Body of pancreas (tissue), 4 donors: ENCODE data around the gene SULT6B1. TPM values are rescaled to one million over a fixed set of nuclear protein-coding genes. Genes with fewer than 3 reads are reported as not detected.

Source experiments
- ATAC-seq: fragments of 150-250 bp; one replicate; pipeline ENCODE4 v1.9.1; 2016
- DNase-seq, 4 donors: peaks; one replicate each; pipeline ENCODE4 v3.0.0-alpha.2; 2019
- H3K27ac ChIP-seq, 4 donors: fragments of 200-600 bp; sonication (generic); 1 replicate in 3 of 4; 2 replicates in 1 of 4; pipeline versions ENCODE4 v1.5.1 to v1.6.1; 2016 to 2019; ENCODE audit warnings: mild to moderate bottlenecking in 1 of 4, mixed read lengths in 1 of 4, moderate library complexity in 1 of 4
- H3K27me3 ChIP-seq, 2 donors: fragments of 200-600 bp; sonication (generic); one replicate each; pipeline ENCODE4 v1.6.0; 2016; ENCODE audit warnings: mild to moderate bottlenecking in 1 of 2
- H3K36me3 ChIP-seq, 2 donors: fragments of 200-600 bp; sonication (generic); replicated peaks in 1 of 2; 2 replicates each; pipeline ENCODE4 v1.5.1; 2016; ENCODE audit warnings: low read depth in 2 of 2; ENCODE audit not compliant: insufficient read depth in 1 of 2
- H3K4me1 ChIP-seq: fragments of 200-600 bp; sonication (generic); one replicate; pipeline ENCODE4 v1.6.0; 2016
- H3K4me3 ChIP-seq, 2 donors: fragments of 200-600 bp; sonication (generic); 1 replicate in 1 of 2; 2 replicates in 1 of 2; pipeline ENCODE4 v1.5.1; 2016 to 2019
- H3K9me3 ChIP-seq, 3 donors: fragments of 200-600 bp; sonication (generic); 1 replicate in 2 of 3; 2 replicates in 1 of 3; pipeline ENCODE4 v1.5.1; 2016
- POLR2A ChIP-seq, 3 donors: fragments of 450-650 bp; IDR thresholded peaks; one replicate each; pipeline ENCODE4 v1.6.1; 2016; ENCODE audit warnings: antibody characterized with exemption in 3 of 3, mild to moderate bottlenecking in 2 of 3
- WGBS, 2 donors: methylation state at CpG; one replicate each; pipeline ENCODE4 v1.1.5; 2017; 5-methylcytosine and 5-hydroxymethylcytosine counted together
- intact Hi-C: fragments of 100-400 bp; cut with DNase I; formaldehyde crosslinking; loops from one replicate; pipeline ENCODE4 v1.15.1; 2023
- total RNA-seq, 2 donors: library from RNA; depleted of rRNA; stranded (reverse); fragments of >200 nt; gene quantifications; one replicate each; pipeline ENCODE4 v1.1.0, GENCODE V29; 2016
- TF ChIP-seq, protein P1 (sequence below), 7 experiments: fragments of 450-650 bp in 4 of 7; fragments of 200-600 bp in 3 of 7; sonication (generic) in 3 of 7; IDR thresholded peaks; one replicate each; pipeline ENCODE4 v1.5.1; 2016 to 2019; ENCODE audit warnings: antibody characterized with exemption in 7 of 7

SULT6B1 gene
- total RNA-seq, 2 donors from 2014 or later: not detected

DNA sequence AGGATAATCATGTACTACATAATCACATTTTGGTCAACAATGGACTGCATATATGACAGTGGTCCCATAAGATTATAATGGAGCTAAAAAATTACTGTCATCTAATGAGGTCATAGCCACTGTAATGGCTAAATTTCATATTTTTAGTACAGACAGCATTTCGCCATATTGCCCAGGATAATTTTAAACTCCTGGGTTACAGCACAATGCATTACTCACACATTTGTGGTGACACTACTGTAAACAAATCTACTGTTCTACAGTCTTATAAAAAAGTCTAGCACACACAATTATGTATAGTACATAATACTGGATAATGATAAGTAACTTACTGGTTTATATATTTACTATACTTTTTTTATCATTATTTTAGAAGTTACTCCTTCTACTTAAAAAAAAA lies 44.5 kb downstream of the SULT6B1 start:
- intact Hi-C loops: no loop called here
- H3K36me3 ChIP-seq: peaks cover 7 to 13% of the 10 kb centered on the region in 2 donors
- no peak for ATAC-seq

DNA sequence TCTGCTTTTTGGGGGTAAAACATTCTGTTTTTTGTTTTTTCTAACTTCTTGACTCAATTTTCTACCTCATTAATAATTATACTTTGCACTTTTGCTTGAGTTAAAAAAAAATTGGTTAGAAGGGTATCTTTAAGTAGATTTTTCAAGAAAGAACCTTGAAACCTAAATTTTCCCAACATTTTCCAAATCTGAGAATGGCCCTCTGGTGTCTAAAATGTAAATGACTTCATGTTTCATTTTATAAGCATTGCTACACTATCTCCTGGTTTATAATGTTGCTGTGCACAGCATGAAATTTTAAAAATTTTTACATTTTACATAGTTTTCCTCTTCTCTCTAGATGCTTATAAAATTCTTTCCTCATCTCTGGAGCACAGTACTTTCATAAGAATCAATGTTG lies 45.9 kb downstream of the SULT6B1 start:
- ATAC-seq: no peak
- intact Hi-C loops: no loop called here
- Histone ChIP-seq H3K4me1 (peaks cover under 1% of the 10 kb centered on the region), H3K27ac (no peak overlapping the region), H3K4me3 (no peak overlapping the region), H3K36me3 (peaks cover 7 to 17% of the 10 kb centered on the region in 2 donors), H3K9me3 (no peaks in the 10 kb centered on the region), H3K27me3 (no peaks in the 10 kb centered on the region)
- DNase-seq: no peak
- TF ChIP-seq, protein P1, sequence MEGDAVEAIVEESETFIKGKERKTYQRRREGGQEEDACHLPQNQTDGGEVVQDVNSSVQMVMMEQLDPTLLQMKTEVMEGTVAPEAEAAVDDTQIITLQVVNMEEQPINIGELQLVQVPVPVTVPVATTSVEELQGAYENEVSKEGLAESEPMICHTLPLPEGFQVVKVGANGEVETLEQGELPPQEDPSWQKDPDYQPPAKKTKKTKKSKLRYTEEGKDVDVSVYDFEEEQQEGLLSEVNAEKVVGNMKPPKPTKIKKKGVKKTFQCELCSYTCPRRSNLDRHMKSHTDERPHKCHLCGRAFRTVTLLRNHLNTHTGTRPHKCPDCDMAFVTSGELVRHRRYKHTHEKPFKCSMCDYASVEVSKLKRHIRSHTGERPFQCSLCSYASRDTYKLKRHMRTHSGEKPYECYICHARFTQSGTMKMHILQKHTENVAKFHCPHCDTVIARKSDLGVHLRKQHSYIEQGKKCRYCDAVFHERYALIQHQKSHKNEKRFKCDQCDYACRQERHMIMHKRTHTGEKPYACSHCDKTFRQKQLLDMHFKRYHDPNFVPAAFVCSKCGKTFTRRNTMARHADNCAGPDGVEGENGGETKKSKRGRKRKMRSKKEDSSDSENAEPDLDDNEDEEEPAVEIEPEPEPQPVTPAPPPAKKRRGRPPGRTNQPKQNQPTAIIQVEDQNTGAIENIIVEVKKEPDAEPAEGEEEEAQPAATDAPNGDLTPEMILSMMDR (IDR thresholded peaks at IDR 0.05): no peak
- TF ChIP-seq POLR2A (IDR thresholded peaks at IDR 0.05): no peak

More for the DNA sequence above, 44.5 kb downstream of the SULT6B1 start:
- Histone ChIP-seq H3K27me3 (no peaks in the 10 kb centered on the region), H3K9me3 (no peaks in the 10 kb centered on the region), H3K4me3 (no peak overlapping the region), H3K4me1 (peaks cover 15% of the 10 kb centered on the region), H3K27ac (no peak overlapping the region)
- 79 to 96% methylated on average over 1 of the region's 1 CpG for WGBS, 2 donors
- TF ChIP-seq, protein P1 (IDR thresholded peaks at IDR 0.05): no peak
- no peak for TF ChIP-seq POLR2A (IDR thresholded peaks at IDR 0.05)
- no peak for DNase-seq

DNA sequence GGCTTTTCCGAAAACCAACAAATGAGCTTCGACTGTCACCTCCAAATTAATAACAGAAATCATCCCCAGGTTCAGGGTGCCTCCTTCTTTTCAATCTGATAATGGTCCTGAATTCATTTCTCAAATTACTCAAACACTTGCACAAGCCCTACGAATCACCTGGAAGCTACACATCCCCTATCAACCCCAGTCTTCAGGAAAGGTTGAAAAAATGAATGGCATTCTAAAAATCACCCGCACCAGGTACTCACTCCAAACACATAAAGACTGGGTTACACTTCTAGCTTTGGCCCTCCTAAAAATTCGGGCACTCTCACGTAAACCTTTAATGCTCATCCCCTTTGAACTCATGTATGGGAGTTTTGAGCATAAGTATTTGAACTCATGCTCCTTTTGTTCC lies 55.6 kb downstream of the SULT6B1 start:
- Histone ChIP-seq H3K36me3 (peaks cover 5 to 14% of the 10 kb centered on the region in 2 donors), H3K4me3 (no peak overlapping the region), H3K27me3 (no peaks in the 10 kb centered on the region), H3K4me1 (no peaks in the 10 kb centered on the region), H3K27ac (no peak overlapping the region), H3K9me3 (no peaks in the 10 kb centered on the region)
- TF ChIP-seq, protein P1 (IDR thresholded peaks at IDR 0.05): no peak
- ATAC-seq: no peak
- intact Hi-C loops: no loop called here
- no peak for DNase-seq
- WGBS, 2 donors: 94 to 96% methylated on average over 6 of the region's 6 CpGs

DNA sequence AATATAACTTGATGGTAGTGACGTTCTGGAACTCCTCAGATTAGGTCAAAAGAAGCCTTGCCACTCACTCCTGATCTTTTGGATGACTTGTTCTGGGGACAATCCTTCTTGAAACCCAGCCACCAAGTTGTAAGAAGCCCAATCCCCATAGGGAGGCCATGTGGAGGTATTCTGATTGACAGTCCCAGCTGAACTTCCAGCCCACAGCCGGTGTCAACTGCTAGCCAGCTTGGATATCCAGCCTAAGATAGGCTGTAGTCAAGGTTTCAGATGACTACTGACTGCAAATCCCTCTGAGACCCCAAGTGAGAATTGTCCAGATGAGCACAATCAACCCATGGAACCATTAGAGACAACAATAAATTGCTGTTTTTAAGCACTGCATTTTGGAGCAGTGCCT lies 63.1 kb downstream of the SULT6B1 start:
- 94 to 98% methylated on average over 2 of the region's 2 CpGs for WGBS, 2 donors
- Histone ChIP-seq H3K4me3 (no peak overlapping the region), H3K27ac (no peak overlapping the region), H3K27me3 (no peaks in the 10 kb centered on the region), H3K4me1 (no peaks in the 10 kb centered on the region), H3K36me3 (peaks cover 0 to 2% of the 10 kb centered on the region in 2 donors), H3K9me3 (no peaks in the 10 kb centered on the region)
- ATAC-seq (no peak), DNase-seq (no peak)
- TF ChIP-seq POLR2A (IDR thresholded peaks at IDR 0.05): no peak
- TF ChIP-seq, protein P1 (IDR thresholded peaks at IDR 0.05): no peak
- intact Hi-C loops: no loop called here

DNA sequence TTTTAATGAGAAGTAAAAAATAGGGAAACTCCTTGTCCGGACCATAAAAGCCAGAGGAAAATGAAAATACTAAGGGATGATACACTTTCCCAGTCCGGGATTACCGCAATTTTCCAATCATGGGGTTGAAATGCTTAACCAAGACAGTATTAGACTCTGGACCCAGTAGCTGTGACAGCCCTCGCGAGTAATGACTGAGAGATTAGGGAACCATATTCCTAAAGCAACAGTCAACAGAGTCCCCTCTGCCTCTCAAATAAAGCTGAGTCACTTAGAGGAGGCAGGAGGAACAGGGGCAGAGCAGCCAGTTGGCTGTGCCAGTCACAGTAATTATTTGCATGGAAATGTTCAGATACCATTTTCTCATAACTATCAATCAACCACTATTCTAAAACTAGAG lies 69.3 kb downstream of the SULT6B1 start:
- 92 to 96% methylated on average over 5 of the region's 5 CpGs for WGBS, 2 donors

More for the DNA sequence above, 69.3 kb downstream of the SULT6B1 start:
- no peak for DNase-seq
- H3K27ac ChIP-seq: no peak overlapping the region
- no peaks in the 10 kb centered on the region for H3K4me1 ChIP-seq
- H3K36me3 ChIP-seq: peaks cover 0 to 5% of the 10 kb centered on the region in 2 donors
- ATAC-seq: no peak
- no peaks in the 10 kb centered on the region for H3K9me3 ChIP-seq
- no peaks in the 10 kb centered on the region for H3K27me3 ChIP-seq
- H3K4me3 ChIP-seq: no peak overlapping the region
- TF ChIP-seq, protein P1 (IDR thresholded peaks at IDR 0.05): no peak
- TF ChIP-seq POLR2A (IDR thresholded peaks at IDR 0.05): no peak
- intact Hi-C loops: no loop called here
